HG03571 (cell line): ENCODE results near the gene PRDX1.
"Not testable (repeated sequence)": the region's sequence is repeated elsewhere in the genome, so short reads cannot be mapped to it uniquely, and the experiment has no call there.

Experiments
- ATAC-seq: cut with Tn5 transposase; IDR thresholded peaks from one replicate; pipeline ENCODE4 v1.9.1; 2021; ENCODE audit not compliant: unreplicated experiment

Gene PRDX1

GRCh38 chr1:45467353-45467752 is 54.3 kb downstream of the PRDX1 start:
- ATAC-seq: not testable (repeated sequence)

- no peak for ATAC-seq
Measured at GRCh38 chr1:45465277-45465676, 56.4 kb downstream of the PRDX1 start.
